NCI-H226 (cell line): ENCODE measurements around the gene ADRA2B.

ENCODE experiments used
- DNase-seq: peaks from one replicate; pipeline ENCODE4 v3.0.0-alpha.2; 2015

ADRA2B gene

DNA sequence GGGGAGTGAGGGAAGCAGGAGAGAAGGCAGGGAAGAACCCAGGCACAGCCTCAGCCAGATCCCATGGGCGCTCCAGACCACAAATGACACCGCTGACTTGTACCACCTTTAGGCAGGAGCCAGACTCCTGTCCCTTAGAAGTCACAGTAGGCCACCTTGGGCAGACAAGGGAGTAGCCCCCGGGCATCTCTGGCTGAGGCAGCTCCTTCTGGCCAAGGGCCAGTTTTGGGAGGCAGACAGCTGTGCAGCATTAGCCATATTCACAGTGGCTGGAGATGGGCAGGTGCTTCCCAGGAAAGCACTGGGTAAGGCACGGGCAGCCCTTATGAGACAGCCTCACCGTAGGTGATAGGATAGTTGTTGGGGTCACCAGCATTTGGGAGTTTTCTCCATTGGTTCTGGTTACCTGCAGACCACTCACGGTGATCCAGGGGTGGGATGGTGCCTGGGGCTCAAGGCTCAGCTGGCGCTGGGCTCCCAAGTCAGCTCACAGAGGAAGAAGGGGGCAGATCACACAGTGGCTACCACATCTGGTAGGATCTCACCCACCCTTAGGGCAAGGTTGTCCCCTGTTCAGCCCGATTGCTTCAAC lies 19.9 kb upstream of the ADRA2B start:
- DNase-seq = no peak

DNA sequence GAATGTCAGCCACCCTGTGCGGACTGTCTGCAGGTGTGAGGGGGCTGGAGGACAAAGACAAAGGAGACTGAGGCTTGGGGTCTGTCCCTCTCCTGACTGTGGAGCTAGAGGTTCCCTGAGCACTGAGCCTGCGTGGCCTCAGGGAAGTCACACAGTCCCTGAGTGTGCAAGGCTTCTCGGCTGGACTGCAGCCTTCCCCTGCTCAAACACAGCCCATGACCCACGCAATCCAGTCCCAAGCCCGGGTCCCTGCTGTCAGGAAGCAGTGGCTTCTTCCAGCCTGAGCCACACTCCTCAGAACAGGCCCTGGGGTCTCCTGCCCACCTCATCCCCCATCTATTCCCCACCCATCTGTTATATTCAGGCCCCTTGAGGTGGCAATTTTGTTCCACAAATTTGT lies 19.2 kb upstream of the ADRA2B start:
- DNase-seq = no peak

DNA sequence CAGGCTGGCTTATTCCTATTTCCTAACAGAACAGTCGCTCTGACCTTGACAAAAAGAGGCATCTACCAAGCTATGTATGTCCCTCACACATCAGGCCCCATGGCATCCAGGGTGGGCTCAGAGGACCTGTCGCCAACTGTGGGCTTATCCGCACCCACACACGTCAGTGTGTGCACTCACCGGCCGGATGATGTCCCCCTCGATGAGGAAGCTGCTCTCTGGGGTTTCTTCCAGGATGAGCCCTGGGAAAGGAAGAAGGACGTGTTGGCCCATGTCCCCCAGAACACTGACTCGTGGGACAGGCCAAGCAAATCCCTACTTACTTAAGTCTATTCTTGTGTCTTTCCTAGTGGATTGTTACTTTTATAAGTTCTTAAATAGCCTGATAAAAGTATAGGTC lies 18.8 kb upstream of the ADRA2B start:
- DNase-seq = no peak

DNA sequence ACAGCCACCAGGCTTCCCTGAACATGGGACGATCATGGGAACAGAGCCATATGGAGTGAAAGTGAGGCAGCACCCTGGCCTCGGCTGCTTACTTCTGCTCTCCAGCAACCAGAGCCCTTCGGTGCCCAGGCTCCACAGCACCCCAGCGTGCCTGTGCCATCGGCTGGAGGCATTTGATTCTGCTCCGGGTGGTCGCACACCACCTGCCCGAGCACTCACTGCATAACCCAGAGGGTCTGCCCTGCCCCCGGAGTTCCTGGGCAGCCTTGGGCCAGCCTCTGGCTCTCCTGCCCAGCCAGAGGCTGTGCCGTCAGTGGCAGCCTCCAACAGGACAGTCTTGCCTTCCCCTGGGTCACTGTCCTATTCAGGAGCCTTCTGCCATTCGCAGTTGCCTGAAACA lies 18.1 kb upstream of the ADRA2B start:
- DNase-seq = no peak

DNA sequence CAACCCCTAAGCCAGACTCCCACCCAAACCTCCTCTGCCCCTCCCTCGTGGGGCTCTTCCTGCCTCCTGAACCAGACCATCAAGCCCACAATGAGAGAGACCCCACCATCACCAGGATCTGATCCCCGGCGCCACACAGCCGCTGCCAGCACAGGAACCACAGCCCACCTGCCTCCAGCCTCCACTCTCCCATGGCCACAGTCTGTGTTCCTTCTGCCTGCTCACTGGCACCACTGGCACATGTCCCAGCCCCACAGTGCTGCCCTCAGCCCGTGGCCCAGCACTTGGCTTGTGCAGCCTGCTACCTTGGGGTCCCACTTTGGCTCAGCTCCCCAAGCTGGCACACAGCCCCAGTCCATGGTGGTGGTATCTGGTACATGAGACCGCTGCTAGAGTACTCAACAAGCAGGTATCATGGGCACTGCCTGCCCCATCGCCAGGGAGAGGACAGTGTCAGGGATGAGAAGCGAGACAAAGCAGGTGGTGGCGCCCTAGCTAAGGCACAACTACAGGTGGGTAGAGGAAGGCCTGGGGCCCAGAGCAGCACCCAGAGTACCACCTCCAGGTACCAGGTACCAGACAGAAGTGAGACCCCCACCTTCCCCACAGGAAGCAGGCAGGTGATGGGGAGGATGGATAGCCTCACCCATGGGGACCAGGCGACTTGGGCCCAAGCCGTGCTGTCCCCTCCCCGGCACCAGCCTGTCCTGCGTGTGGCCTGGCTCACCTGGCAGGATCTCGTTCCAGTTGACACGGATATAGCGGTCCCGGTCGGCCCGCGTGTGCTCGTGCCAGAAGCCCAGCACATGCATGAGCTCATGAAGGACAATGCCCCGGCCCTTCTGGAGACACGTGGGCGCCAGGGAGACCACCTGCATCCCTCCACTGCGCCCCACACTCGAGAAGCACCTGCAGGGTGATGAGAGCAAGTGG lies 15.7 kb upstream of the ADRA2B start:
- no peak for DNase-seq

DNA sequence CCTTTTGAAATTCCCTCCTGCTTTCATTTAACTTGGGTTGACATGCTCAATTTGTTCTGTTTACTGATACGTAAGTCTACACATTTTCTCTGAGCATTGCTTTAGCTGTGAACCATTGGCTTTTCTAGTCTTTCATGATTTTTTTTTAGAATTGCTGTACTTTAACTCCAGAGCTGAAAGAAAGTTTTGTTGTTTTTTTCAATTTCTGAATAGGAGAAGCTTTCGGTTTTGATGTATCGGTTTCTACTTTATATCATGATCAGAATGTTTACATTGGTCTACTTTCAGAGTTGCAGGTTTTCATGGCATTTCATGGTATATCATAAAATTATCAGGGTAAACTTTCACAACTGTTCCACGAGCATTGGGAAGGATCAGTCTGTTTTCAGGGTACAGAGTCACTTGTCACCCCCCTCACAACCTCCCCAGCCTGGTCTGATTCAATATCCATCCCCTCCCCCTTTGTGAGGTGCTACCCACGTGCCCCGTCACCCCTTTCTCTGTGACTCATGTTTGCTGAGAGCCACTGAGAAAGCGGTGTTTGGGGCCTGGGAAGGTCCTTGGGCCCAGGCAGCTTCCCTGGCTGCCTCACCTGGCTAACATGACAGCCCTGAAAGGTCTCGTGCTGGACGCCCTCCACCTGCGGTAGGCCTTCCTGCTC lies 14.9 kb upstream of the ADRA2B start:
- DNase-seq = no peak

DNA sequence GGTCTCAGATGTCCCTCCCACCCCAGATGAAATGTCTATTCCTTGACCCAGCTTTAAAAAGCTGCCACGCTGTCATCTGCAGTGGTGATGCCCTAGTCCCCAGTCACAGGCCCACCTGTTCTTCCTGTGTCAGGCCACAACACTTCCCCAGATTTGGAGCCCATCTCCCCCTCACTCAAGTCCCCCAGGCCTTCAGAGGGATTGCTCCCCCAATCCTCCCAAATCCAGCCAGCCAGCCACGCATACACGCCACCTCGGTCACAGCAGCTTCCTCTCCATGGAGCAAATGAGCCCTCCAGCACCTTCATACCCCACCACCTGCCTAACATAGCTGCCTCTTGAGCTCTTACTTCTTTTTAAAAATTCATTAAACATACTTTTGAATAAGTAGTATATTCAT lies 14.1 kb upstream of the ADRA2B start:
- DNase-seq = no peak

DNA sequence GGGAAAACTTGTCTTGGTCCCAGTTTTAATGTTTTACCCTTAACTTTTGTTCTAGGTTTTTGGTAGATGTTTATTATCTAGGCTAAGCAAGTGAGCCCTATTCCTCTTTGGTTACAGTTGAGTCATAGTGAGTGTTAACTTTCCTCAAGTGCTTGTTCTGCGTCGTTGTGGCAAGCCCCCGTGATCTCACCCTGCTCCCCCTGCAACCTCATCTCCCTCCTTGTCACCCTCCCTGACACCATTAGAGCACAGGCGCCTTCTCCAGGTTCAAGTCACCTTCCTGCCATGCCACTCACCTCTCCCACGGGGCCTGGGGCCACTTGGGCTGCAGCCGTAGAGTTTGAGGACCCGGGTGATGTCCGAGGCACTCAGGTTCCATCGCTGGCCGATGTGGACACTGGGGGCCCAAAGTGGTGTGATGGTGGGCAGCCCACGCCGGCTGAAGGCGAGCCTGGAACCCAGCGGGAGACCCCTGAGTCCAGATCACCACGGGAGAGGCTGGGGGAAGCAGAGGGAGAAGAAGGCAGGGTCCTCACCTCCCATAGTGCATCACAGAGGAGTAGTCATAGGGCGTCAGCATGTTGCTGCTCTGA lies 13.3 kb upstream of the ADRA2B start:
- no peak for DNase-seq

DNA sequence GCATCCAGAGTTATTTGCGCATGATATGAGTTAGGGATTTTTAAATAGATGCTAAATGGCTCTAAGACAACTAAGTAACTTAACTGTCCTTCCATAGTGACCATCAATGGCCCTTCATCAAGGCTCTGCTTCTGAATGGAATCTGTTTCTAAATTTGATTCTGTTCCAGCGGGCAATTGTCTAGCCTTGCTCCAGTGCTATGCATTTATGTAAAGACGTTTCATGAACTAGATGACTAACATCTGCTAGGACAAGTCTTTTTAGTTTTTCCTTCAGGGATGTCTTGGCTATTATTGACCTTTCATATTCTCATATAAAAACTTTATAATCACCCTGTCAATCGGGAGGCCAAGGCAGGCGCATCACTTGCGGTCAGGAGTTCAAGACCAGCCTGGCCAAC lies 12.1 kb upstream of the ADRA2B start:
- no peak for DNase-seq

DNA sequence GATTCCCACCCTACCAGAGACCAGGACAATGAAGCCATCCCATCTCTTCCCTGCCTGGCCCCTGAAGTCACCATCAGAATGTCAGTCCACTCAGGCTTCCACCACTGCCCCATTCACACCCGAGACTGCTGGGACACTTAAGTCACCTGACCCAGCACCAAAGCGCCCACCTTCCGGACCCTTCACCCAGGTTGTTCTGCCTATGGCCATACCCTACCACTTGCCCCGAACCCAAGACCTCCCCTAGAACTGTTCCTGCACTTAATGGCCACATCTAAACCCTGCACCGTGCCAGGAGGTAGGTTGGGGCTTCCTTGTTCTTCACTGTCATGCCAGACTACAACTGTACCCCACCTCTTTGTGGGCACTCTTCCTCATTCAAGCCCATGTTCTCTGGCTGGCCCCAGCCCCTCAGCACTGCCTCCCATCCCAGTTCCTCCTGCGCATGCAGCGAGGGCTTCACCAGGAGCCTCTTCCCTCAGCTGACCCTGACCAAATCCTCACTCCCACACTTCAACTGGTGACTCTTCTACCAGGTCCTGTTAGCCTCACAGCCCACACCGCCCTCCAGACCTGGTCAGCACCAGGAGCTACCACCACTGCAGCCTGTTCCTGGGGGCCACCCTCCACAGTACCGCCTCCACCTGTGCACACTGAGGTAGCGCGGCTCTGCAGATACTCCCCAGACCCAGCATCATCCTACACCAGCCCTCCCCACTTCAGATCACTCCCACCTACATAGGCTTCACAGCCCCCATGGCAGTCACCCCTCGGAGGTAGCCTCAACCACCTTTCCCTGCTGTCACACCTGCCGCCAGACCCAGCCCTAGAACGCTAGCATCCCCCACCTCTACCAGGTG lies 8.3 kb upstream of the ADRA2B start:
- DNase-seq = no peak

DNA sequence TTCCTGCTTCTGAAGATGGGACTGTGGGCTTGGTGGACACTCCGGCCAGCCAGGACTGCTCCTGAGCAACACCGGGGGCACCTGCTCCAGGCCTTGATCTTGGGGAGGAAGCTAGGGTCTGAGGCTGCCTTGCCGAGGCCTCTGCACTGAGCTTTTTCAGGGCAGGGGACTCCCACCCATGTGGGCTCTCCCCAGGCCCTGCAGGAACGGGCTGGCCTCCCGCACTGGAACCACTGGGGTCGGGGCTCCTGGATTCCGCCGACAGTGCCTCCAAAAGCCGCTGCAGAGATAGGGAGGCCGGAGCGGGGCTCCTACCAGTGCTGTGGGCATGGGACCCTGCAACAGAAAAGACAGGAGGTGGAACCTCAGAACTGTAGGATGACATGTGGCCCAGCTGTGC lies 7.6 kb upstream of the ADRA2B start:
- DNase-seq = no peak

DNA sequence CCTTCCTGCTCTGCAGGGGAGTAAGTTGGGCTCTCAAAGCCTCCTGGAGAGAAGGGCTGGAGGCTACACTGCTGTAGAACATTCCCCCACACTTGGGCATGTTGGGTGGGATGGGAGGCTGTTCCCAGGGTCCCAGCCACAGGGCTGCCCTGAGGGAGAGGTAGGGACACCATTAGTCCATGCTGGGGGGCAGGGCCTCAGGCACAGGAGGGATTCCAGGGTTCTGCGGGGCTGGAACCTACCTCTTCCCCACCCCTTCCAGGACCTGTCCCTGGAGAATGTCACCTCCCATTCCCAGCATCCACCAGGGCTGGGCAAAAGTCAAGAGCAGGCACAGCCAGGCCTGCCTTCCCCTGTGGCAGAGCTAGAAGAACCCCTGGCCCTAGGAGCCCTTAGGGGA lies 6.9 kb upstream of the ADRA2B start:
- no peak for DNase-seq

DNA sequence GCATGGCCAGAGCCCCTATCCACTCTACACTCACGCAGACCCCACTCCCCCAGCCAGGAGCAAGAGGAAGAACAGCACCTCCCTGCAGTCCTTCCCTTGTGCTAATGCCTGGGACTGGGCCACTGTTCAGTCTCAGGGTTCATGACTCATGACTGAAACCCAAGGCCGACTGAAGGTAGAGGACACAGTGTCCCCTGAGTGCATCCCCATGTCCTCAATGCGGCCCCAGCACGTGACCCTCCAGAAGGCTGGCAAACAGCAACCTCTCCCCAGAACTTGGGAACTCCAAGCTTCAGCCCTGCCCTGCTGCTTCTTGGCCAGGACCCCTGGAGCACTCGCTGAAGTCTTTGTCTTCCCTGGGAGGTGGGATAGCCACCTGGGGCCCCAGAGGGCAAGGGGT lies 6.0 kb upstream of the ADRA2B start:
- no peak for DNase-seq

DNA sequence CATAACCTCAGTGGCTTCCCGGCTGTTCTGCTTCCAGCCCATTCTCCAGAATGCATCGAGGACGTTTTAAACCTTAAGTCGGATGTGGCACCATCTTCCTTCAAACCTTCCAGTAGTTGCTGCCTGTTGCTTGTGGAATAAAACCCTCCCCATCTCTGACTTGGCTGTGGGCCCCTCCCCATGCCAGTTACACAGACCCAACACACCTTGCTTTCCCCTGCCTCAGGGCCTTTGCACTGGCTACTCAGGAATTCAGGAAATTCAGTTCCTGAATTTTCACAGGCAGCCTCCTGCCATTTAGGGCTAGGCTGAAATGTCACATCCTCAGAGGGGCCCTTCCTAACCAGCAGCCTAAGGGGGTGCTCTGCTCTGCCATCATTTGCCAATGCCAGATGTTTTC lies 5.0 kb upstream of the ADRA2B start:
- no peak for DNase-seq

DNA sequence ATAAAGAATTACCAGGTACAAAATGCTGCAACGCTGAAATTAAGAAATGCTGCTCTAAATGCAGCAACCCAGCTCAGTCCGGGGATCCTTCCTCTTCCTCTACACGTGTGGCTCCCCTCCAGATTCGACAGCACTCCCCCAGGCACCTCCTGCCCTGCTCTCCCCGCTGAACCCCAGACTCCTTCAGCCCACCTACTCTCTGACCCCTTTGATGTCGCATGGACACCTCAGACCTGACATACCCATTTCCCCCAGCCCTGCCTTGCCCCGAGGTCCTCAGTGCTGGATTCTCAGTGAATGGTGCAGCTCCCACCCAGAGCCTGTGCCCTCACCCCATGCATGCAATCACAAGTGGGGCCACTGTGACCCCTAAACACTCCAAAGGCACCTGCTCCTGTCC lies 4.6 kb upstream of the ADRA2B start:
- no peak for DNase-seq

DNA sequence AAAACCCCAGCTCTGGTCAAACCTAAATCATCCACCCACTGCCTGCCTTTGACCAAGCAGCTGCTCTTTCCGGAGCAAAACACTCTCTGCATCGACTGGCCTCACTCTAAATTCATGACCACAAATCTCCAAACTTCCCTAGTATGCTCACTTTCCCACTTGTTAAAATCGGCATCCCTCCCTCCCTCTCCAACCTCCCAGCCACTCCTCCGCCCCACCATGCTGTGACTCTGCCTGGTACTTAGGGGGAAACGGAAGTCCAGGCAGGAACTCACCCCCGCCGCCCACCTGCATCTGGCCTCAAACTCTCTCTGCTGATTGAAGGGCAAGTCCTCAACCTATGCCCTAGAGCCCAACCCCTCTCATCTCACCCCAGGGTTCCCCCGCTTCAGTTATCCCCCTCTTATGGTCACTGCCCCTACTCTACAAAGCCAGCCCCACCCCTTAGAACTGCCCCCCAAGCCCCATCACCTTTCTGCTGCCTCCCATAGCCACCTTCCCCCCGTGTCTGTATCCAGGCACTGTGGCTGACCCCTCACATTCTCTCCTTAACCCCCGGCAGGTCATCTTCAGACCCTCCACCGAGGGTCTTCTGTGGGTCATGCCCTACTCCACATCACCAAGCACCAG lies 3.8 kb upstream of the ADRA2B start:
- no peak for DNase-seq

DNA sequence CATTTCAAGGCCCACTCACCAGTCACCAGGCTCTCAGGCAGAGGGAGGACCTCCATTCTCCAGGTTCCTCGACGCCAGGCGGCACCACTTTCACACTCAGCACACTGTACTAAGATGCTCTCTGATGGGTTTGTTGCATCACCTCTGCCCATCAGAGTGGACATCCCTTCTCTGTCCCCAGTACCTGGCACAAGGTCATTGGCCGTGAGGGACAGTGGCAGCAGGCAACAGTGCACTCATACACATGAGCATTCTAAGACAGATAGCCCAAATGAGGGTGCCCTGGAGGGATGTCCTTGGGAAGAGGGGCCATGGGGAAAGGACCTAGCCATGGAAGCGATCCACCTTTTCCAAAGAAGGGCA lies 3.0 kb upstream of the ADRA2B start:
- DNase-seq = no peak

DNA sequence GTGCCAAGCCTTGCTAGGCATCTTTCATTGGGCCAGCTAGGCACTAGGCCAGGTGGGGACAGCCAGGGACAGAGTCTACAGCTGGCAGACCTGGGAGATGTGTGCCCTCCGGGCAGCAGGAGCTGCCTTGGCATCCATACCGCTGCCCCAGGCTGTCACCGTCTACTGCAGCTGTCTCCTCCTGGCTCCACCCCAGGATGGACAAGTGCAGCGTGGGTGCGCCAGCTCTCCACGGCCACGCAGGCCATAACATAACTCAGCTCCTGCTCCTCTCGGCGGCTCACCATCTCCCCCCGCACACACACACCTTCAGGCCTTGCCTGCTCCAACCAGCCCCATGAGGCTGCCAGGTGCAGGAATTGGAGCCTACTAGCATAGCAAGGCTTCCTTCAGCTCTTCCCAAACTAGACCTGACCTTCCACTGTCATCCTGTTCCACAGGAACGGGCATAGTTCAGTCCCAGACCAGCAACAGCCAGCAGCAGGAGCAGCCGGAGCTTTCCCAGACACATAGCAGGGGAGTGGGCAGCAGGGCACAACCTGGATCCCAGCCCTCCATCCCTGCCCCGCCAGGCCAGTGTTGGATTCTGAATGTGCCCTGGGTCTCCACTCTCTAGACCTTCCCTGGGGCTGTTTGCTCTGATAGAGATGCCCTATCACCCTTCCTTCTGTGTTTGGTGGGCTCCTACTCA lies 2.5 kb upstream of the ADRA2B start:
- no peak for DNase-seq

DNA sequence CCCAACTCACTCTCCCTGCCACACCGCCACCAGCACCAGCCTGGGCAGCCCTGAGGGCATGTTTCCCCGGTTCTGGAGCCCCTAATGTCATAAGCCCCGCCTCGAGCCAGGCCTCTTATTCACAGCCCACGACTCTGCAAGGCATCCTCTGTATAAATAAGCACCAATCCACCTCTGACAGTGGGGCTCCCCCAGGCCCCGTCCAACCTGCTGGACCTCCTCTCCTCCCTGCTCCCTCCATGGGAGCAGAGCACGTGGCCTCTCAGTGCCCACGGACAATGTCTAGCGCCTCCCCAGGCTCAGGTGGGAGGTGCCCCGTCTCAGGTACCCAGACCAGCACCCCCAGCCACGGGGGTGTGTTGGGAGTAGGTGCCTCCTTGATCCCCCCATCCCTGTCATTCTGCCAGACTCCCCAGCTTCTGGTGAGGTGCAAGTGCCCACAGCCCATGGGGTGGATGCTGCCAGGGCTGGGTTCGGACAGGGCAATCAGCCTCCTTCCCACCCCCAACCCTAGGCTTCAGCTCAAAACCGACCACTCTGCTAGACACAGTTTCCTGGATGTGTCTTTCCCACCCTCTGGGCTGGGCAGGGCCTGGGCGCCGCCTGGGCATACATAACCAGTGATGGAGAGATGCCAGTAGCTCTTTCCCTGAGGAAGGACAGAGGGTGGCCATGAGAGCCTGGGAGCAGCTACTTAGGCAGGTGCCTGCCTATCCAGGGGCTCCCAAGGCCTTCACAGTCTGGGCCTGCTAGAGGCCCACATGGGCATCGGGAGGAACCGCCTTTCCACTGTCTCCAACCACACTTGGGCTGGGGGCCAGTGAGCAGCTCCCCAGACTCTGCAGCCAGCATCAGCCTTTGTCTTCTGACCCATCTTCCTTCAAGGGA lies 1.6 kb upstream of the ADRA2B start:
- no peak for DNase-seq

DNA sequence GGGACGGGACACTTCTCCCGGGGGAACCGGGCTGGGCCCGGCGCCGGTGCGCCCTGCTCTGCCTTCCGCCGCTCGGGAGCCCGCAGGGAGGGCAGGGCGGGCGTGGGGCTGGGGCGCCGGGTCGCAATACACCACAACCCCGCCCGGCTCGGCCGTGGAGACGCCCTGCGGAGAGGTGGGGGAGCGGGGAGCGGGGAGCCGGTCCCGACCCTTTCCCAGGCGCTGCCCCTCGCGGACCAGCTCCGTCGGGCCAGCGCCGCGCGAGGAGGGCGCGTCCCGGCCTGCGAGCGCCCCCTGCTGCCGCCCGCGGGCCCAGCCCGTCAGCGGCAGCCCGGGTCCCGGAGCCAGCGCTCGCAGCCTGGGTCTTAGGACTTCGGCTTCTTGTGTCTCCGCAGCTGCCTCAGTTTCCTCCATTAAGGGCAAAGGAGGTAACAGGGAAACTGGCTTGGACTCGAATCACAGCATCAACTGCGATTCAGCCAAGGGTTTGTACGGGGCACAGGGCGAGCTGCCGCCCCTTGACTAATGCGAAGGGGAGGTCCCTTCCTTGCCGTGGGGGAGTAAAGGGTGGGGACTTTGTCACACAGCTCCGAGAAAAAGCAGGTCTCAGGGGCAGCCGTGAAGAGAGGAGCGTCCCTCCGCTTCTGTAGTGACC lies 635 bp upstream of the ADRA2B start:
- peak; percentile 37 for DNase-seq
